ENCODE results near the gene HOXA7. TPM values are rescaled to one million over a fixed set of nuclear protein-coding genes. Genes with fewer than 3 reads are reported as not detected.

Gene HOXA7
- total and polyA plus RNA-seq, 10 of the 15 experiments (the other 5 are each of a cell fraction or from before 2014, with no cell fraction given), result not detected

DNA sequence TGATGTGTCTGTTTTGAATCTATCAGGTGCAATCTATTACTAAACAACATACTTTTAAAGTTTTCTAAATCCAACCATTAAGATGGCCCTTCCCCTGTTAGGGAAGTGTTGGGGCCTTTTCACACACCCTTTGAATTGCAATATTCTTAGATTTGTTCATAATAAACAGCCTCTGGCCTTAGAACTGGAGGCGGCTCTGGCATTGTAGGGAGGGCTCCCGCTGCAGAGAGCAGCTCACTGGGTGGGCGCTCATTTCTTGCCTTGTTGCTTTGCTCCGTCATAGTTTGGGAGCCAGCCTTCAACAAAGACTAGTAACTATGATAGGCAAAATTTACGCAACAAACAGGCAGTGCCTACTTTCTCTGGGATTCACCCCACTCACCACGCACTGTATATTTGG lies 21.9 kb upstream of the HOXA7 start (continued):
- no peak for TF ChIP-seq POLR2AphosphoS5 (IDR thresholded peaks at IDR 0.05; ENCODE audit: low read length)

DNA sequence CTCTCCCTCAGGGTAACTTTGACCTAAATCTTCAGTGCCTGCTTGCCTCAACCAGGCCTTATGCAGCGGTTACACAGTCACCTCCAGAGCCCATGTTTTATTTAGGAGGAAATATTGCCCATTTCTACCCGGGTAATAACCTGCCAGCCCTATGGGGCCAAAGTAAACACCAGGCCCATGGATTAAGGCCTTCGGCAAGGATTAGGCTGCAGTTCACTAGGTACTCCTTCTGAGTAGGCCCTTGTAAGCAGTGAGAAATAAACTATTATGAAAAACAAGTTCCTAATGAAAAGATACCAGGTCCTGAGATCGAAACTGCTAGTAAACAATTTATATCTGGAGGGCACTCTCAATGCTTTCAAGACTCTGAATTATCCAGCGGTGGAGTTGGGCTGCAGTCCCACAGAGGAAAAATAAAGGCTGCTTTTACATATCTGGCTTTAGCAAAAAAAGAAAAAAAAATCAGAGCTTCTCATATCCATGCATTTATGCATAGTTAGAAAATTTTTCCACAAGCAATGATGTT lies 21.4 kb upstream of the HOXA7 start:
- H3K79me2 ChIP-seq (ENCODE audit: control insufficient read depth, insufficient read depth, low read length), result no peaks in the 10 kb centered on the region
- DNase-seq (ENCODE audit: low read depth, low spot score) (no peak), ATAC-seq (no peak), FAIRE-seq (no peak)
- H3K36me3 ChIP-seq (ENCODE audit: control insufficient read depth in 2 of 2, insufficient read depth in 2 of 2, low read length in 1 of 2), result no peaks in the 10 kb centered on the region
- H3K27me3 ChIP-seq (replicated peaks in 1 of 2; ENCODE audit: control insufficient read depth in 2 of 2, insufficient read depth in 2 of 2, low read length in 1 of 2), result peaks cover 11 to 22% of the 10 kb centered on the region in 2 experiments
- CTCF ChIA-PET, result interaction anchor here (0.6 to 1.1 kb wide), 2 partner anchors 364 to 598 kb away, joined by 3 to 6 read pairs; no protein-coding TSS in a partner anchor
- in situ Hi-C loops (cut with MboI) (no loop called here), intact Hi-C loops (cut with micrococcal nuclease; ENCODE audit: unreplicated experiment) (no loop called here)
- no peaks in the 10 kb centered on the region for H4K20me1 ChIP-seq (ENCODE audit: control insufficient read depth, insufficient read depth)
- no peaks in the 10 kb centered on the region for H3K4me1 ChIP-seq (ENCODE audit: control insufficient read depth, insufficient read depth, low read length)
- SMC1A ChIA-PET (ENCODE audit: uncharacterized antibody, unreplicated experiment), result no interaction called here
- no peak overlapping the region for H3K4me2 ChIP-seq (ENCODE audit: control insufficient read depth, insufficient read depth)
- no peak overlapping the region for H3K27ac ChIP-seq (ENCODE audit: control insufficient read depth, insufficient read depth)
- H3K9ac ChIP-seq (ENCODE audit: control insufficient read depth, insufficient read depth, low read length), result no peak overlapping the region
- no peak for TF ChIP-seq HDAC2 (IDR thresholded peaks at IDR 0.05)
- no TSS peak for BruUV-seq (replicated peaks)
- POLR2A ChIA-PET, result no interaction called here
- no peak overlapping the region for H3K4me3 ChIP-seq
- H2AFZ ChIP-seq (ENCODE audit: control insufficient read depth, low read depth, low read length), result no peak overlapping the region
- 40% methylated on average over 5 of the region's 5 CpGs for WGBS (ENCODE audit: insufficient coverage, insufficient replicate concordance, low lambda C conversion rate, missing lambda C conversion rate)
- RAD21 ChIA-PET (ENCODE audit: unreplicated experiment), result no interaction called here
- no peaks in the 10 kb centered on the region; the same call in 2 of the 3 replicates for H3K9me3 ChIP-seq (replicated peaks; ENCODE audit: control insufficient read depth, insufficient read depth, low read length)

DNA sequence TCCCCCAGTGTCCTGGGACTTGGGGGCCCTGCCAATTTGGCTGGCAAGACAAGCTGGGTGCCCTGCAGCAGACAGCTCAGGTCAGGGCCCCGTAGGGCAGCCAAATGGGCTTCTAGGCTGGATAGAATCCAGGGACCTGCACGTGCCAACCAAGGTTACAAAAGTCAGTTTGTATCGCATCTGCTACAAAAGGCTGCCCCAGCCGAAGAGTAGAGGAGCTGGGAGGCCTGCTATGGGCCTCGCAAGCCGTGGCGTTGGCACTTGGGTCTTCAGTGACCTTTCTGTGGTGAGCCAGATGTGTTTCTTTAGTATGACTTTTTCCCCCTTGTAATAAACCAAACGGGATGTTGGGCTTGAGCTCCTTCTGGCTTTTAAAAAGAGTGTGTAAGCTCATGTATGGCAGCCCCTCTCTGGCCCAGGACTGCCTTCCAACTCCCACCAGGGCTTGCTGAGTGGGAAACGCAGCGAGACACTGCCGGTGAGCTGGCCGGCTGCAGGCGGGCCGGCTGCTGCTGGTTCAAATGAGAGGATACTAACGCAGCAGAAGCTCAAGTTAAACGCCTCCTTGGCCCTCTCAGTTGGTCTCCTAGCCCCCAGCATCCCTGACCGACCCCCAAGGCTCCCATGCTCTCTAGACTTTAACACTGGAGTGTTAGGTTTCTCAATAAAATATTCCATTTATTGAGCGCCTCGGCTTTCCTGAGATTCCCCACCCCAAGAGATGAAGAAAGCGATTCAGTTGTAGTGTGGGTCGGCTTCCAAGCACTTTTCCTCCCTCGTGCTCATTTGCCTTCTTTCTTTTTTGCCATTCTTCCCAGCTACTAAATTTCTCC lies 20.7 kb upstream of the HOXA7 start:
- ChIA-PET RAD21 (ENCODE audit: unreplicated experiment) (no interaction called here), SMC1A (ENCODE audit: uncharacterized antibody, unreplicated experiment) (no interaction called here), CTCF (interaction anchor here (0.6 to 1.1 kb wide), 2 partner anchors 363 to 599 kb away, joined by 3 to 6 read pairs; no protein-coding TSS in a partner anchor), POLR2A (no interaction called here)
- H3K79me2 ChIP-seq (ENCODE audit: control insufficient read depth, insufficient read depth, low read length), result no peaks in the 10 kb centered on the region
- H3K4me2 ChIP-seq (ENCODE audit: control insufficient read depth, insufficient read depth), result no peak overlapping the region
- FAIRE-seq (no peak), DNase-seq (ENCODE audit: low read depth, low spot score) (no peak), ATAC-seq (no peak)
- H3K9ac ChIP-seq (ENCODE audit: control insufficient read depth, insufficient read depth, low read length), result no peak overlapping the region
- H3K36me3 ChIP-seq (ENCODE audit: control insufficient read depth in 2 of 2, insufficient read depth in 2 of 2, low read length in 1 of 2), result no peaks in the 10 kb centered on the region
- no peaks in the 10 kb centered on the region for H3K4me1 ChIP-seq (ENCODE audit: control insufficient read depth, insufficient read depth, low read length)
- H2AFZ ChIP-seq (ENCODE audit: control insufficient read depth, low read depth, low read length), result no peak overlapping the region
- WGBS (ENCODE audit: insufficient coverage, insufficient replicate concordance, low lambda C conversion rate, missing lambda C conversion rate), result 48% methylated on average over 22 of the region's 22 CpGs
- H3K4me3 ChIP-seq, result no peak overlapping the region
- H3K9me3 ChIP-seq (replicated peaks; ENCODE audit: control insufficient read depth, insufficient read depth, low read length), result no peaks in the 10 kb centered on the region; the same call in 2 of the 3 replicates
- in situ Hi-C loops (cut with MboI) (no loop called here), intact Hi-C loops (cut with micrococcal nuclease; ENCODE audit: unreplicated experiment) (no loop called here)
- H4K20me1 ChIP-seq (ENCODE audit: control insufficient read depth, insufficient read depth), result no peaks in the 10 kb centered on the region
- H3K27me3 ChIP-seq (replicated peaks in 1 of 2; ENCODE audit: control insufficient read depth in 2 of 2, insufficient read depth in 2 of 2, low read length in 1 of 2), result peaks cover 15 to 21% of the 10 kb centered on the region in 2 experiments
- no TSS peak for BruUV-seq (replicated peaks)
- no peak overlapping the region for H3K27ac ChIP-seq (ENCODE audit: control insufficient read depth, insufficient read depth)
- TF ChIP-seq IKZF1 (conservative IDR thresholded peaks at IDR 0.05) (no peak), POLR2A (IDR thresholded peaks at IDR 0.05; ENCODE audit: low read depth, low read length) (no peak), RUNX3 (IDR thresholded peaks at IDR 0.05; ENCODE audit: low read length) (no peak), SMARCA5 (IDR thresholded peaks at IDR 0.05) (no peak), MTA3 (IDR thresholded peaks at IDR 0.05; ENCODE audit: borderline replicate concordance, low read length) (no peak), PML (IDR thresholded peaks at IDR 0.05; ENCODE audit: low read length) (no peak), E2F4 (IDR thresholded peaks at IDR 0.05; ENCODE audit: low read depth, low read length) (no peak), MTA2 (IDR thresholded peaks at IDR 0.05; ENCODE audit: low read depth) (no peak), ZBED1 (IDR thresholded peaks at IDR 0.05; ENCODE audit: borderline replicate concordance) (no peak)
- TF ChIP-seq, protein P1, sequence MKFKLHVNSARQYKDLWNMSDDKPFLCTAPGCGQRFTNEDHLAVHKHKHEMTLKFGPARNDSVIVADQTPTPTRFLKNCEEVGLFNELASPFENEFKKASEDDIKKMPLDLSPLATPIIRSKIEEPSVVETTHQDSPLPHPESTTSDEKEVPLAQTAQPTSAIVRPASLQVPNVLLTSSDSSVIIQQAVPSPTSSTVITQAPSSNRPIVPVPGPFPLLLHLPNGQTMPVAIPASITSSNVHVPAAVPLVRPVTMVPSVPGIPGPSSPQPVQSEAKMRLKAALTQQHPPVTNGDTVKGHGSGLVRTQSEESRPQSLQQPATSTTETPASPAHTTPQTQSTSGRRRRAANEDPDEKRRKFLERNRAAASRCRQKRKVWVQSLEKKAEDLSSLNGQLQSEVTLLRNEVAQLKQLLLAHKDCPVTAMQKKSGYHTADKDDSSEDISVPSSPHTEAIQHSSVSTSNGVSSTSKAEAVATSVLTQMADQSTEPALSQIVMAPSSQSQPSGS (IDR thresholded peaks at IDR 0.05; ENCODE audit: low read length), result no peak
- TF ChIP-seq, protein P2, sequence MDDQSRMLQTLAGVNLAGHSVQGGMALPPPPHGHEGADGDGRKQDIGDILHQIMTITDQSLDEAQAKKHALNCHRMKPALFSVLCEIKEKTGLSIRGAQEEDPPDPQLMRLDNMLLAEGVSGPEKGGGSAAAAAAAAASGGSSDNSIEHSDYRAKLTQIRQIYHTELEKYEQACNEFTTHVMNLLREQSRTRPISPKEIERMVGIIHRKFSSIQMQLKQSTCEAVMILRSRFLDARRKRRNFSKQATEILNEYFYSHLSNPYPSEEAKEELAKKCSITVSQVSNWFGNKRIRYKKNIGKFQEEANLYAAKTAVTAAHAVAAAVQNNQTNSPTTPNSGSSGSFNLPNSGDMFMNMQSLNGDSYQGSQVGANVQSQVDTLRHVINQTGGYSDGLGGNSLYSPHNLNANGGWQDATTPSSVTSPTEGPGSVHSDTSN (IDR thresholded peaks at IDR 0.05; ENCODE audit: insufficient replicate concordance, low read depth, low read length), result no peak
